Stimulated activated CD8-positive, alpha-beta memory T cell treated with anti-CD3 and anti-CD28 coated beads, Interleukin-15, amount 100 ng/mL, for 24 hours (primary cell): ENCODE measurements around the gene THRB.

Source experiments
- DNase-seq: peaks from one replicate; pipeline ENCODE4 v3.0.0-alpha.2; 2020; ENCODE audit warnings: low read depth

Gene THRB

GRCh38 chr3:24177201-24177600 is 317.4 kb downstream of the THRB start:
- no peak for DNase-seq

GRCh38 chr3:24174614-24175013 is 320.0 kb downstream of the THRB start:
- no peak for DNase-seq

GRCh38 chr3:24168977-24169376 is 325.7 kb downstream of the THRB start:
- no peak for DNase-seq

- DNase-seq = no peak
These were observed 327.2 kb downstream of the THRB start for GRCh38 chr3:24167429-24167828.

GRCh38 chr3:24166515-24166914 is 328.1 kb downstream of the THRB start:
- no peak for DNase-seq

GRCh38 chr3:24165603-24165982 is 329.1 kb downstream of the THRB start:
- DNase-seq = no peak

GRCh38 chr3:24164967-24165602 is 329.6 kb downstream of the THRB start:
- DNase-seq = no peak

GRCh38 chr3:24162929-24163328 is 331.7 kb downstream of the THRB start:
- no peak for DNase-seq

- no peak for DNase-seq
These were observed 332.8 kb downstream of the THRB start for GRCh38 chr3:24161841-24162240.

- DNase-seq = no peak
These were observed 334.1 kb downstream of the THRB start for GRCh38 chr3:24160424-24161095.

GRCh38 chr3:24158761-24159454 is 335.7 kb downstream of the THRB start:
- DNase-seq = no peak

- no peak for DNase-seq
These were observed 337.5 kb downstream of the THRB start for GRCh38 chr3:24157106-24157505.

GRCh38 chr3:24156466-24156865 is 338.2 kb downstream of the THRB start:
- no peak for DNase-seq

- DNase-seq = no peak
These were observed 339.4 kb downstream of the THRB start for GRCh38 chr3:24155276-24155675.

- no peak for DNase-seq
These were observed 339.9 kb downstream of the THRB start for GRCh38 chr3:24154781-24155180.

GRCh38 chr3:24154013-24154695 is 340.5 kb downstream of the THRB start:
- DNase-seq = no peak

- no peak for DNase-seq
These were observed 343.1 kb downstream of the THRB start for GRCh38 chr3:24151594-24151993.

GRCh38 chr3:24149032-24149431 is 345.6 kb downstream of the THRB start:
- DNase-seq = no peak

- no peak for DNase-seq
These were observed 348.4 kb downstream of the THRB start for GRCh38 chr3:24145981-24146822.

GRCh38 chr3:24145481-24145880 is 349.2 kb downstream of the THRB start:
- DNase-seq = no peak

- no peak for DNase-seq
These were observed 352.5 kb downstream of the THRB start for GRCh38 chr3:24142127-24142526.

GRCh38 chr3:24141548-24141947 is 353.1 kb downstream of the THRB start:
- DNase-seq = no peak
